CD4-positive, alpha-beta memory T cell (primary cell): ENCODE measurements around the gene SLC44A2. TPM values are rescaled to one million over a fixed set of nuclear protein-coding genes. Genes with fewer than 3 reads are reported as not detected.

Source experiments
- CTCF ChIA-PET: fragments of 350-600 bp; sonication (Branson Sonifier 250); formaldehyde crosslinking; loops from one replicate; lab custom pipeline; 2021; ENCODE audit warnings: inconsistent platforms; ENCODE audit not compliant: partially characterized antibody; lab: Charles Lee
- POLR2A ChIA-PET: fragments of 350-600 bp; sonication (Branson Sonifier 250); formaldehyde crosslinking; loops from one replicate; lab custom pipeline; 2021; ENCODE audit not compliant: partially characterized antibody; lab: Charles Lee
- DNase-seq, 5 donors: peaks; one replicate each; pipeline versions ENCODE4 v3.0.0 to v3.0.0-alpha.2; 2020 to 2022; ENCODE audit warnings: mixed read lengths in 1 of 5
- H3K27ac ChIP-seq: one replicate; pipeline ENCODE4 v1.7.0; 2013; ENCODE audit warnings: low read depth, low read length
- H3K27me3 ChIP-seq: 2 replicates; pipeline ENCODE4 v1.7.0; 2013; ENCODE audit warnings: mild to moderate bottlenecking, low read length, moderate library complexity; ENCODE audit not compliant: insufficient read depth
- H3K36me3 ChIP-seq: 2 replicates; pipeline ENCODE4 v1.7.0; 2013; ENCODE audit warnings: mild to moderate bottlenecking, low read length, moderate library complexity; ENCODE audit not compliant: insufficient read depth
- H3K4me1 ChIP-seq: 2 replicates; pipeline ENCODE4 v1.7.0; 2013; ENCODE audit warnings: mild to moderate bottlenecking, low read length, moderate library complexity; ENCODE audit not compliant: insufficient read depth
- H3K4me3 ChIP-seq, 2 donors: one replicate each; pipeline ENCODE4 v1.7.0; 2013; ENCODE audit warnings: low read length in 2 of 2, mild to moderate bottlenecking in 1 of 2
- H3K9me3 ChIP-seq, 2 donors: one replicate each; pipeline ENCODE4 v1.7.0; 2013; ENCODE audit warnings: low read length in 2 of 2, control low read depth in 1 of 2; ENCODE audit not compliant: control insufficient read depth in 1 of 2
- H3K27ac Mint-ChIP-seq, 7 donors: one replicate each; pipeline ENCODE4 v1.8.0; 2020 to 2021; ENCODE audit warnings: mixed read lengths in 7 of 7, mild to moderate bottlenecking in 6 of 7, inconsistent platforms in 3 of 7, moderate library complexity in 3 of 7
- H3K27me3 Mint-ChIP-seq, 2 donors: one replicate each; pipeline ENCODE4 v1.8.0; 2020 to 2021; ENCODE audit warnings: mixed read lengths in 2 of 2
- H3K36me3 Mint-ChIP-seq, 2 donors: one replicate each; pipeline ENCODE4 v1.8.0; 2020 to 2021; ENCODE audit warnings: mixed read lengths in 2 of 2, inconsistent platforms in 1 of 2, mild to moderate bottlenecking in 1 of 2
- H3K4me1 Mint-ChIP-seq, 4 donors: one replicate each; pipeline ENCODE4 v1.8.0; 2020 to 2021; ENCODE audit warnings: mixed read lengths in 4 of 4, mild to moderate bottlenecking in 1 of 4
- H3K4me3 Mint-ChIP-seq, 8 donors: one replicate each; pipeline ENCODE4 v1.8.0; 2020 to 2021; ENCODE audit warnings: mixed read lengths in 8 of 8, mild to moderate bottlenecking in 7 of 8, moderate library complexity in 6 of 8, inconsistent platforms in 3 of 8
- H3K9me3 Mint-ChIP-seq, 8 donors: one replicate each; pipeline ENCODE4 v1.8.0; 2020 to 2021; ENCODE audit warnings: mixed read lengths in 8 of 8, mild to moderate bottlenecking in 5 of 8, inconsistent platforms in 3 of 8, moderate library complexity in 1 of 8
- intact Hi-C: fragments of 100-400 bp; cut with micrococcal nuclease; formaldehyde crosslinking; loops from one replicate; pipeline ENCODE4 v1.15.1; 2023
- polyA plus RNA-seq, 2 donors: library from polyadenylated mRNA; unstranded; fragments of 300-500 nt; fragmentation: Illumina TruSeq; gene quantifications; one replicate each; pipeline ENCODE4 v1.2.3, GENCODE V29; 2021
- total RNA-seq, 2 experiments: library from RNA; stranded (reverse); gene quantifications; one replicate each; pipeline ENCODE4 v1.2.3, GENCODE V29; 2021

SLC44A2 gene
- total and polyA plus RNA-seq, 4 experiments from 2014 or later, result 195 to 284 (median 204) TPM

DNA sequence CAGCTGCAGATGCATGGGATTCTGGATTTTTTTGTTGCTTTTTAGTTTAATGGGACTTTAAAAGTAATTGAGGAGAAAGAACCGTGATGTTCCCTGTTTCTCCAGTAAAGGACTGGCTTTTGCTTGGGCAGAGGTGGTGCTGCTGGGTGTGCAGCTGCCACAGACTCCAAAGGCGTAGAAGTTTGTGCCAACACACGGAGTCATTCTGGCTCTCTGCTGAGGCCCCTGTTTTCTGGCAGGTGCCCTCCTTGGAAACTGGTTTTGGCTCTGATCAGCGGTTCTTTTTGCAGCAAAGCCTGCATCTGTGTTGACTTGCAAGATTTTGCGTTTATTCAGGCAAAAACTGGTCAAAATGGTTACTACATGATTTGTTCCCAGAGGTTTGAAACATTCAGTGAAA lies 59.9 kb downstream of the SLC44A2 start:
- Mint-ChIP-seq H3K4me3 (no peak overlapping the region), H3K36me3 (peaks cover 36 to 70% of the 10 kb centered on the region in 2 donors), H3K27ac (peak overlapping the region in 1 of 7 donors; percentile 27), H3K27me3 (no peaks in the 10 kb centered on the region), H3K9me3 (no peaks in the 10 kb centered on the region), H3K4me1 (no peaks in the 10 kb centered on the region)
- no peak overlapping the region for H3K27ac ChIP-seq
- no peaks in the 10 kb centered on the region for H3K27me3 ChIP-seq
- intact Hi-C loops, result no loop called here
- no peaks in the 10 kb centered on the region for H3K9me3 ChIP-seq
- H3K36me3 ChIP-seq, result peaks cover 86% of the 10 kb centered on the region
- no peak overlapping the region for H3K4me3 ChIP-seq
- DNase-seq, result no peak
- ChIA-PET POLR2A (no interaction called here), CTCF (interaction anchor here (0.6 to 1.3 kb wide), 2 partner anchors 9 to 104 kb away, joined by 3 read pairs; no protein-coding TSS in a partner anchor)
- H3K4me1 ChIP-seq, result no peaks in the 10 kb centered on the region

DNA sequence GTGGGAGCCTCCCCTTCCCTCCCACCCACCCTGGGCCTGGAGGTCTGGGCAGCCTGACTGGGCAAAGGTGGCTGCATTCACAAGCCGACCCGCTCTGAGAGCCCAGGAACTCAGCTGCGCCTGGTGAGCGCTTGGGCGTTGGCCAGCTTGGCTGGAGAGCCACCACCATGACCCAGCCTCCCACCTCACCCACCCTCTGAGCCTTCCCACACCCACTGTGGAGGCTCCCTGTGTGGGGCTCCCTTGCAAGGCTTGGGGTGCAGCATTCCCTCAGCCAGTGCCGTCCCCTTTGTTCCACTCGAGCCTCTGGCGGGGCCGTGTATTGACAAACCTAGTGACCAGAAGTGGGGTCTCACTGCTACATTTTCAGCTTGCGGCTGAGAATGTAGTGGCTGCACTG lies 60.8 kb downstream of the SLC44A2 start:
- no peak overlapping the region for H3K4me3 ChIP-seq
- Mint-ChIP-seq H3K4me1 (no peaks in the 10 kb centered on the region), H3K27me3 (no peaks in the 10 kb centered on the region), H3K36me3 (peaks cover 37 to 74% of the 10 kb centered on the region in 2 donors), H3K27ac (peak overlapping the region in 1 of 7 donors; percentile 36), H3K9me3 (peaks cover 0 to 2% (median 0%) of the 10 kb centered on the region in 8 donors), H3K4me3 (no peak overlapping the region)
- H3K27me3 ChIP-seq, result no peaks in the 10 kb centered on the region
- no peak overlapping the region for H3K27ac ChIP-seq
- no peak for DNase-seq
- no peaks in the 10 kb centered on the region for H3K4me1 ChIP-seq
- intact Hi-C loops, result no loop called here
- H3K36me3 ChIP-seq, result peaks cover 85% of the 10 kb centered on the region
- ChIA-PET POLR2A (no interaction called here), CTCF (interaction anchor here (1.3 kb wide), 1 partner anchor 105 kb away, joined by 3 read pairs; no protein-coding TSS in a partner anchor)
- no peaks in the 10 kb centered on the region for H3K9me3 ChIP-seq

GRCh38 chr19:10686661-10687517 lies 61.5 kb downstream of the SLC44A2 start:
- ChIA-PET POLR2A (interaction anchor here (1.0 to 1.8 kb wide), 2 partner anchors 9 to 25 kb away, joined by 3 read pairs; no protein-coding TSS in a partner anchor), CTCF (interaction anchor here (1.1 kb wide), 1 partner anchor 13 kb away, joined by 3 read pairs; no protein-coding TSS in a partner anchor)
- Histone ChIP-seq H3K9me3 (no peaks in the 10 kb centered on the region), H3K36me3 (peaks cover 84% of the 10 kb centered on the region), H3K4me3 (no peak overlapping the region), H3K4me1 (no peaks in the 10 kb centered on the region), H3K27me3 (no peaks in the 10 kb centered on the region), H3K27ac (no peak overlapping the region)
- DNase-seq, result no peak
- peaks cover 0 to 5% (median 3%) of the 10 kb centered on the region in 4 donors for H3K4me1 Mint-ChIP-seq
- H3K27ac Mint-ChIP-seq, result peak overlapping the region in 1 of 7 donors; percentile 42
- H3K4me3 Mint-ChIP-seq, result no peak overlapping the region
- H3K36me3 Mint-ChIP-seq, result peaks cover 34 to 74% of the 10 kb centered on the region in 2 donors
- H3K27me3 Mint-ChIP-seq, result no peaks in the 10 kb centered on the region
- intact Hi-C loops, result no loop called here
- H3K9me3 Mint-ChIP-seq, result peaks cover 0 to 4% (median 0%) of the 10 kb centered on the region in 8 donors

DNA sequence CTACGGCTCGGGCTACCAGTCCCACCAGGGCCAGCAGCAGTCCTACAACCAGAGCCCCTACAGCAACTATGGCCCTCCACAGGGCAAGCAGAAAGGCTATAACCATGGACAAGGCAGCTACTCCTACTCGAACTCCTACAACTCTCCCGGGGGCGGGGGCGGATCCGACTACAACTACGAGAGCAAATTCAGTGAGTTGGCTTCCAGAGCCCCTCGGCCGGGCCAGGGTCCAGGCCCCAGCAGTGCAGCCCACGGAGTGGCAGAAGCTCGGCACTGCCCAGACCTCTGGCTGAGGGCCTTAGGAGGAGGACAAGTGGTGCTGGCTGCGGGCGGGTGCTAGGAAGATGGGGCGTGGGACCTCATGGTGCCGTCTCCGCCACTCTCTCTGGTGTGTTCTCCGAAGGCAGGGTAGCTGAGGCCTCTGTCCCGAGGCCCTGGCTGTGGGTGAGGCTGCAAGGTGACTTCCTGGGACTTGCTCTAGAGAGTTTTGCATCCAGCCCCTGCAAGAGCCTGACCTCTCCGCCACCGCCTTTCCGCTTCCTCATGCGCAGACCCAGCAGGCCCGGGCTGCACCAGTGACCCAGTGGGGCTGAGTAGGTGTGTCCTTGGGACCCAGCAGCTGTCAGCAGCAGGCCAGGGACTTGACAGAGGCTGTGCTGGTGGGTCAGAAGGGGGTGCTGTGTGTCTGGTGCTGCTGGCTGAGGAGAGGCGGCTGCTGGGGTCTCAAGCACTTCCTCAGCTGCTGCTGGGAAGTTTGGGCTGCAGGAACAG lies 62.4 kb downstream of the SLC44A2 start:
- H3K27ac ChIP-seq, result no peak overlapping the region
- H3K4me1 ChIP-seq, result no peaks in the 10 kb centered on the region
- intact Hi-C loops, result no loop called here
- H3K9me3 ChIP-seq, result no peaks in the 10 kb centered on the region
- ChIA-PET POLR2A (interaction anchor here (1.0 to 1.8 kb wide), 3 partner anchors 8 to 34 kb away, joined by 3 read pairs; no protein-coding TSS in a partner anchor), CTCF (interaction anchor here (0.6 to 1.4 kb wide), 4 partner anchors 12 to 106 kb away, joined by 3 to 6 read pairs (median 4); no protein-coding TSS in a partner anchor)
- no peak overlapping the region for H3K4me3 ChIP-seq
- Mint-ChIP-seq H3K36me3 (peaks cover 34 to 70% of the 10 kb centered on the region in 2 donors), H3K4me1 (peaks cover 0 to 8% (median 3%) of the 10 kb centered on the region in 4 donors), H3K9me3 (peaks cover 0 to 4% (median 0%) of the 10 kb centered on the region in 8 donors), H3K4me3 (no peak overlapping the region), H3K27ac (peak overlapping the region in 1 of 7 donors; percentile 57), H3K27me3 (no peaks in the 10 kb centered on the region)
- H3K27me3 ChIP-seq, result no peaks in the 10 kb centered on the region
- DNase-seq, result no peak
- H3K36me3 ChIP-seq, result peaks cover 76% of the 10 kb centered on the region

GRCh38 chr19:10688545-10689280 lies 63.4 kb downstream of the SLC44A2 start:
- Mint-ChIP-seq H3K4me1 (peaks cover 0 to 8% (median 4%) of the 10 kb centered on the region in 4 donors), H3K27ac (peak overlapping the region in 1 of 7 donors; percentile 28), H3K27me3 (no peaks in the 10 kb centered on the region), H3K4me3 (no peak overlapping the region), H3K36me3 (peaks cover 30 to 65% of the 10 kb centered on the region in 2 donors), H3K9me3 (peaks cover 0 to 4% (median 0%) of the 10 kb centered on the region in 8 donors)
- no peak overlapping the region for H3K4me3 ChIP-seq
- no peaks in the 10 kb centered on the region for H3K9me3 ChIP-seq
- intact Hi-C loops, result no loop called here
- DNase-seq, result no peak
- no peaks in the 10 kb centered on the region for H3K4me1 ChIP-seq
- ChIA-PET POLR2A (interaction anchor here (1.5 to 1.8 kb wide), 2 partner anchors 27 to 35 kb away, joined by 3 read pairs; no protein-coding TSS in a partner anchor), CTCF (interaction anchor here (1.3 to 1.4 kb wide), 2 partner anchors 11 to 107 kb away, joined by 4 to 6 read pairs; no protein-coding TSS in a partner anchor)
- H3K27ac ChIP-seq, result no peak overlapping the region
- no peaks in the 10 kb centered on the region for H3K27me3 ChIP-seq
- H3K36me3 ChIP-seq, result peaks cover 66% of the 10 kb centered on the region

DNA sequence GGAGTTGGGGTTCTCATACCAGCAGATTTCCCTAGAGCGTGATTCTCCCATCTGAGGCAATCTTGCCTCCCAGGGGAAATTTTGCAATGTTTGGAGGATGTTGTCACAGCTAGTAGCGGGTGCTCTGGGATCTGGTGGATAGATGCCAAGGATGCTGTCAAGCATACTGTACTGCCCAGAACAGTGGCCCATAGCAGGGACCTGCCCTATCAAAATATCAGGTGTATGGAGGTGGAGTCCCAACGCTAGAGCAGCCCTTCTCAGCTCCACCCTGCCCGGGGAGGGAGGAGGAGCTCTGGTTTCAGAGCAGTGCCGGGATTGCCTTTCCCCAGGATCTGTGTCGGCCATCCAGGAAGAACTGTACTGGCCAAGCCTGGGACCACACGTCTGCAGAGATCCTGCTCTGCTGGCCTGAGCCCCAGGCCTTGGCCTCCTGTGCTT lies 65.0 kb downstream of the SLC44A2 start:
- ChIA-PET CTCF (interaction anchor here (1.1 kb wide), 1 partner anchor 109 kb away, joined by 3 read pairs; no protein-coding TSS in a partner anchor), POLR2A (no interaction called here)
- DNase-seq, result no peak
- Histone ChIP-seq H3K27ac (no peak overlapping the region), H3K9me3 (no peaks in the 10 kb centered on the region), H3K27me3 (no peaks in the 10 kb centered on the region), H3K4me1 (peaks cover 3% of the 10 kb centered on the region), H3K36me3 (peaks cover 49% of the 10 kb centered on the region), H3K4me3 (no peak overlapping the region)
- intact Hi-C loops, result no loop called here
- H3K4me3 Mint-ChIP-seq, result no peak overlapping the region
- H3K27ac Mint-ChIP-seq, result peak overlapping the region in 3 of 7 donors; percentile 28 to 61 (median 58)
- peaks cover 22 to 53% of the 10 kb centered on the region in 2 donors for H3K36me3 Mint-ChIP-seq
- H3K4me1 Mint-ChIP-seq, result peaks cover 2 to 12% (median 6%) of the 10 kb centered on the region in 4 donors
- H3K27me3 Mint-ChIP-seq, result no peaks in the 10 kb centered on the region
- H3K9me3 Mint-ChIP-seq, result peaks cover 0 to 4% (median 0%) of the 10 kb centered on the region in 8 donors
